Activated CD4-positive, alpha-beta T cell treated with anti-CD3 and anti-CD28 coated beads, Interleukin-2, amount 50 U/mL, for 4 hours (primary cell): Measurements from ENCODE around the gene ECT2L.

Experiments
- DNase-seq, 2 experiments: peaks; one replicate each; pipeline ENCODE4 v3.0.0-alpha.2; 2020

The ECT2L gene

DNA sequence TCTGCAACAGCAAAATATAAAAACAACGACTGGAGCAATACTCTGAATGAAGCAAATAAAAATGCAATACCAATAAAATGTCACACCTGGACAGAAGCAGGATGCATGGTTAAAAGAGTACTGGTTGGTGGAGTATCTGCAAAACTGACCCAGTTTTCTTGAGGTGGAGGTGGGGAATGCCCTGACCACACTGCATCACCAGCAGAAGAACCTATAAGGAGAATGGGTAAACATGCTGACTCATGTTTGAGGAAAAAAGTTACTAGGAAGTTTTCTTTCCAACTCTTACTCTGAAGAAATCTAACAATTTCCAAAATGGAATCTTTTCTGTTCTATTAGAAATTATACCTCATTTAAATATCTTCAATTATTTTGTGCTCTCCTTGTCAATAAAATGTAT is 148.5 kb downstream of the ECT2L start:
- DNase-seq = peak; percentile 4

DNA sequence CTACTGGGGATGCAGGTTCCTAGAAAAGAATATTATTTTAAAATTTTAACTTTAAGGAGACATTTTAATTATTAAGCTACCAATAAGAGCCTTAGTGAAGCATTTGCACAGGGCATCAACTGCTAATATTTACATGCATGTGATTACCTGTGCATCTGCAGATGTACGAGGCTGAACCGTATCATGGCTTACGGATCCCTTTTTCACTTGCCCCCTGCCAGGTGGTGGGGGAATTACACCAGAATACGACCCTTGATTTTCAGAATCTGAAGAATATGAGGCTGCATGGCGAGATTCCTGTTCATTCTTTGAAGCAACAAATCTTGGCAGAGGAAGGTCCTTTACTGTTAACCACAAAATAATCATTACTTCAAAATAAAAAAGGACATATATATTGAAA is 149.5 kb downstream of the ECT2L start:
- DNase-seq = no peak

DNA sequence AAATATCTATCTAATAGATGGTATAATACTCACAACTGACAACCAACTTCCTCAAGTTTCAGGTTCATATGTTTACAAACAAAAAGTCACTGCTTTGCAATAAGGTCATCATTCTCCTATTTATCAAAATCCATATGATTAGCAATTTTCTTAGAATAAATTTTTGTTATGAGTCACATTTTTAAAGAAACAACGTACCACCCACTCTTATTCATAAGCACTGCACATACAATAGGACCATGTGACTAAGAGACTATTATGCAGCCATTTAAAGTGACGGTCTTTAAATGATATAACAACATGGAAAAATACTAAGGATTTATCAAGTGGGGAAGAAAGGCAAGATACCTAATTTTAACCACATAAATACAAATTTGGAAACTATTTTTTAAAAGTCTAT is 152.1 kb downstream of the ECT2L start:
- DNase-seq = no peak

DNA sequence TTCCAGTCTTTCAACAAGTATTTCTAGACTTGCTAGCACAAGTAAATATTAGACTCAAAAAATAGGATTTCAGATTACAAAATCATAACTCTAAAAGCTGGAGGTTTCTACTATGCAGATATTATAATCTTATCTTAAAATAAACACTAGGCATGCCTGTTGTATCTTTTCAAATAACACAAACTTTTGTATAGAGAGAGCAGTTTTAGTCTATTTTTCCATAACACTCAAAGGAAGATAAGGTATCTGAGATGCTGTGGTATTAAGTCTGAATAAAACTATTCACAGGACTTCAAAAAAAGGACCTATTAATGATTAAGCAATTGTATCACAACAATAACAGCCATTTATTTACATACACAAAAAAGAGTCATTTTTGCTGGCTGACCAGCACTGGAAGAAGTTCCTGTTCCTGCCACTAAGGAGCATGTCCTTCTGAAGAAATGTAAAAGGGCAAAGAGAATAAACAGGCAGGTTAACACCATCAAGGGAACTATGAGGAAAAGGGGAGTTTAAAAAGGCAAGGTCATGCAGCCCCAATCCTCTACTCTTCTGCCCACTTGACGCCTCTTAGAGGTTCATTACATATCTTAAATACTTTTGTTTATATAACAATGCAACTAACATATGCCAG is 152.8 kb downstream of the ECT2L start:
- DNase-seq = no peak

DNA sequence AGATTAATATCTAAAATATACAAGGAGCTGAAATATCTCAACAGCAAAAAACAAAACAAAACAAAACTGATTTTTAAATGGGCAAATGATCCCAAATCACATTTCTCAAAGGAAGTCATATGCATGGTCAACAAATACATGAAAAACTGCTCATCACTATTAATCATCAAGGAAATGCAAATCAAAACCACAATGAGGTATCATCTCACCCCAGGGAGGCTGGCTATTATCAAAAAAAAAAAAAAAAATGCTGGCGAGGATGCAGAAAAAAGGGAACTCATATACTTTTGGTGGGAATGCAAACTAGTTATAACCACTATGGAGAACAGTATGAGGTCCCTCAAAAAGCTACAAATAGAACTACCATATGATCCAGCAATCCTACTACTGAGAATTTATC is 157.6 kb downstream of the ECT2L start:
- no peak for DNase-seq
